Activated CD4-positive, alpha-beta T cell treated with anti-CD3 and anti-CD28 coated beads, Interleukin-2, amount 50 U/mL, for 1 hour (primary cell): ENCODE results near the gene FN3K.
"Not testable (repeated sequence)": the region's sequence is repeated elsewhere in the genome, so short reads cannot be mapped to it uniquely, and the experiment has no call there.

ENCODE experiments used
- DNase-seq: peaks from one replicate; pipeline ENCODE4 v3.0.0-alpha.2; 2020

FN3K gene

GRCh38 chr17:82775001-82775823, 39.8 kb downstream of the FN3K start:
- DNase-seq: peak; percentile 34

- DNase-seq: no peak
These were observed 41.0 kb downstream of the FN3K start for GRCh38 chr17:82776454-82776853.

- DNase-seq: not testable (repeated sequence)
These were observed 42.5 kb downstream of the FN3K start for GRCh38 chr17:82777778-82778375.

GRCh38 chr17:82779541-82779940, 44.1 kb downstream of the FN3K start:
- DNase-seq: no peak

GRCh38 chr17:82780195-82780594, 44.8 kb downstream of the FN3K start:
- DNase-seq: no peak

- no peak for DNase-seq
These were observed 45.8 kb downstream of the FN3K start for GRCh38 chr17:82780971-82781893.

- DNase-seq: peak; percentile 88
These were observed 46.5 kb downstream of the FN3K start for GRCh38 chr17:82781894-82782274.

- no peak for DNase-seq
These were observed 47.3 kb downstream of the FN3K start for GRCh38 chr17:82782657-82783207.

- no peak for DNase-seq
These were observed 48.1 kb downstream of the FN3K start for GRCh38 chr17:82783498-82783897.

- not testable (repeated sequence) for DNase-seq
These were observed 50.2 kb downstream of the FN3K start for GRCh38 chr17:82785581-82785980.

- no peak for DNase-seq
These were observed 51.0 kb downstream of the FN3K start for GRCh38 chr17:82786427-82786826.

- DNase-seq: no peak
These were observed 51.9 kb downstream of the FN3K start for GRCh38 chr17:82787081-82787848.

GRCh38 chr17:82788206-82789001, 53.0 kb downstream of the FN3K start:
- no peak for DNase-seq

GRCh38 chr17:82789051-82789592, 53.7 kb downstream of the FN3K start:
- DNase-seq: no peak

- no peak for DNase-seq
These were observed 54.4 kb downstream of the FN3K start for GRCh38 chr17:82789806-82790205.

- DNase-seq: no peak
These were observed 55.0 kb downstream of the FN3K start for GRCh38 chr17:82790391-82790790.

GRCh38 chr17:82791532-82791931, 56.1 kb downstream of the FN3K start:
- DNase-seq: no peak

GRCh38 chr17:82793974-82794630, 58.7 kb downstream of the FN3K start:
- DNase-seq: no peak

GRCh38 chr17:82794781-82795482, 59.5 kb downstream of the FN3K start:
- DNase-seq: no peak

- DNase-seq: no peak
These were observed 60.2 kb downstream of the FN3K start for GRCh38 chr17:82795615-82796014.
